HCEC 1CT (cell line): Measurements from ENCODE around the gene ANTXR2.
A peak's percentile ranks its signal among the peaks of the same experiment; 100 is the strongest.

Source experiments
- DNase-seq: peaks from one replicate; pipeline ENCODE4 v3.0.0-alpha.2; 2017

Gene ANTXR2

DNA sequence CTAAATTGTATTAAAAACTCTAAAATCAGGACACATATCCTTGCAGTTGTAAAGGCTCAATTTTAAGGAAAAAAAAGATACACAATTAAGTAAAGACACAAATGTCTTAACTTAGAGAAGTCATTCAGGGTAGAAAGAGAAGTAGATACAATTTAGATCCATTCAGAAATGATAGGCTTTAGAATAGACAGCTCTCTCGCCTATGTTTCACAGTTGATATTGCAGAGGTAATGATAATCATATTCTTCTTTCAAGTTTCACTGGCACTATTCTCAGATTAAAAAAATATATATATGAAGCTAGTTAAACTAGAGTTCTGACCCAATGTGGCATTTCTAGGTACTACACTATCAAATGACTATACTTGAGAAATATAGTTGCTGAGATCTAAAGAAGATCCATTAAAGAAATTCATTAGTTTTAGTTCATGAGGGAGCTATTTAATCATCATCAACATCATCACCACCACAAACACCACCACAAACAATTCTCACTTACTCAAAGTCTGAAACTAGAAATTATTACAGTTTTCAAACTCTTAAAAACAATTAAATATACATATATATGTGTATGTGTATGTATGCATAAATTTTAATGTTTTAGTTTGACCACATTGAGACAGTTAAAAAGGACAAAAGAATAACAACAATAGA is 93.1 kb downstream of the ANTXR2 start:
- no peak for DNase-seq

GRCh38 chr4:79977131-79977840 is 95.7 kb downstream of the ANTXR2 start:
- DNase-seq: no peak

DNA sequence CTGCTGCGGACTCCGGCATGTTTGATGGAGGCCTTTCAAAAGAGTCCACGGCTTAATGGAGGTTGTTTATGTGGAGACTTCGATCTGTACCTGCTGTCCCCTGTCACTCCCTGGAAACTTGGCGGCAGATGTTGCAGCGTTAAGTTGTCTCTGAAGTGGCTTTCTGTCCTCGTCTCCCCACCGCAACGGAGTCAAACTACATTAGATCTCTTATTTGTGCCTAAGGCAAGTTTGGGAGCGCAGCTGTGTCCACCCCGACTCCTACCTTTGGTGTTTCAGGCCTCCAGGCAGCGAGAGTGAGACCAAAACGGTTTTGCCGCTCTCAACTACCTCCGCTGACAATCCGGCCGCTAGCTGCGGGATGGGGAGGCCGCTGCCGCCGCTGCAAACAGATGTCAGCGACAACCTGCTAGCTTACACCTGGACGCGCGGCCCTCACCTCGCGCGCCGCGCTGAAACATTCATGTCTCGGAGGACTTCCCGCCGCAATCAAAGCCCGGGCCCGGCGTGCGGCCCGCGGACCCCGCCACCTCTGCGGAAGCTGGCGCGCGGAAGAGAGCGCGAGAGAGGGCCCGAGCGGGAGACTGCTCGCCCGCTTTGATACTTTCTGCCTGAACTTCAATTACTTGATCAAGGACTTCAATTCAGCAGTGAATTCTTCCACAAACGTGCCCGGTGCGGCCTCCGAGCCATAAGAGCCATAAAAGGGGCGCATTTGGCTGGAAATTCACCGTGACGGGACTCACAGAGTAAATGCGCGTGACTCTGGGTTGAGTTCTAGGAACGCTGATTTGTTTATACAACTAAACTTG is 108.4 kb downstream of the ANTXR2 start:
- no peak for DNase-seq

DNA sequence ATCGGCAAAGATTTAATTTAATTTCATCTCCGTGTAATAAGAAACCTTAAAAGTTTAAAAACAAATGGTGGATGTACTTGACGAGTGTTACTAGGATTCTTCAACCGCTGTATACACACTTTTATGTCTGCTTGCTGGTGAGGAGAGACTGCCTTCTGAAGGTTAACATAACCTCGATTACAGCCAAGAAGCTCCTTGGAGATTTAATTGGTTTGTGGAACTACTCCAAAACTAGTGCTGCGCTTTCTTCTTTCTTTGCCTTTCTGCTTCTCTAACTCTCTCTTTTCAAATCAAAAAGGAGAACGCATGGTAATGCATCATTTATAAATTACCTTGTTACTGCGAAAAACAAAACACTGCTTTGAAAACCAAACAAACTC is 109.0 kb downstream of the ANTXR2 start:
- DNase-seq: no peak

- no peak for DNase-seq
Observed at GRCh38 chr4:79959652-79960051, 113.4 kb downstream of the ANTXR2 start.

DNA sequence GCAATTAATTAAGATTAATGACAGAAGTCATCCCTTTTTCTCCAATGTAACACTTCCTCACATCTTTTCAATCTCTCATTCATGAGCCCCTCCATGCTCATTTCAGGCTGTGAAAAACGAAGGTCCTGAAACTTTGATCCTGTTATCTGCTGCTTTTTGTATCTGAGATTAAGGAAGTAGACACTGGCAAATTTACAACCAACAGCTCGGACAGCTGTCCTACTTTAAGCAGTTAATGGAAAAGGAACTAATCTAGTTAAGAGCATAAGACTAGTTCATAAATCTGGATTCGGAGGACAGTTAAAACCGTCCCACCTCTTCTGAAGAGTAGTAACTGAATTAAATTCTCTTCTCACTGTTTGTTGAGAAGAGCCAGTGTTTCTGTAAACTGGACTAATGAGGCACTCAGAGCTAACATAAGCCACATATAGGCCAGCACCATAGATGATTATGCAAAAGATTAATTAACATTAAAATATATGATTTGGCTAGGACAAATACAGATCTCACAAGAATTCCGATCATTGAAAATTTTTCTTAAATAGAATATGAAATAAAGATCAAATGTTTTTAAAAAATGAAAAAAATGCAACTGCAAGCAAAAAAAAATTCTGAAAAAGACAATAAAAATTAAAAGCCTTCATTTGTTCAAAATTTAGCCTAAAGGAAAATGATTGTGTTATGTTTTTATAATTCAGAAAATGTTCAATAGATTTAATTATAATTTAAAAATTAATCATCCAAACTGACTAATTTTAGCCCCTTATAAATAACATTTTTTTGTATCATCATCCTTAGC is 114.4 kb downstream of the ANTXR2 start:
- DNase-seq: no peak

- DNase-seq: no peak
Observed at GRCh38 chr4:79949178-79949577, 123.9 kb downstream of the ANTXR2 start.

DNA sequence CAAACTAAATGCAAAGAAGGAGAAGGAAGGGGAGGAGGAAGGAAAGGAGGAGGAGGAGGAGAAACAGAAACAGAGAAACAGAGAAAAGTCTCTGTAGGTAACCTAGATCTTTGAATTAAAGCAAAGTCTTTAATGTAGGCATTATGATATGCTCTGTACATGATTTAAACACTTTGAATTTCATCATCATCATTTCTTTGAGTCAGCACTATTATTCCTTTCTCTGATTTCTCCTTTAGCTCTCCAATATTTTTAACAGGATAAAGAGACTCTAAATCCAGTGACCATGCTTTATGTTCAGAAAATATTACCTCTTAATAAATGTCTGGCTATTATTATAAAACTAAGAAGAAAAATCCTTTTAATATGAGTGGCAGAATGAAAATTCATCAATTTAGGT is 124.3 kb downstream of the ANTXR2 start:
- DNase-seq: no peak

DNA sequence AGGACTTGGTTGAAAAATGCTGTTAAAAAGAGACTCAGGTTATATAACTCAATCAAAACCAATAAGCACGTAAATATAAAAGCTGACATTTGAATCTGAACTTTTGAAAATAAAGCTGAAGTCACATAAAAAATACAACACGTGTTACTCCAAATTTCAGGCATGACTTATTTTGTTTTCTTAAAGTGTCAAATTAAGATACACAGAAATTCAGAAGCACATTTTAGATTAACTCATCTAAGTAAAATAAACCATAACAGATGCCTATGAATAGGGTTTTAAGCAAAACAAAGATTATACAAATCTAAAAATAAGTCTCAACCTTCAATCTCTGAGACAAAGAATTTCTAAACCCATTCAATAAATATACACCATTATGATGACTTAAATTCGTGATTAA is 124.8 kb downstream of the ANTXR2 start:
- no peak for DNase-seq

DNA sequence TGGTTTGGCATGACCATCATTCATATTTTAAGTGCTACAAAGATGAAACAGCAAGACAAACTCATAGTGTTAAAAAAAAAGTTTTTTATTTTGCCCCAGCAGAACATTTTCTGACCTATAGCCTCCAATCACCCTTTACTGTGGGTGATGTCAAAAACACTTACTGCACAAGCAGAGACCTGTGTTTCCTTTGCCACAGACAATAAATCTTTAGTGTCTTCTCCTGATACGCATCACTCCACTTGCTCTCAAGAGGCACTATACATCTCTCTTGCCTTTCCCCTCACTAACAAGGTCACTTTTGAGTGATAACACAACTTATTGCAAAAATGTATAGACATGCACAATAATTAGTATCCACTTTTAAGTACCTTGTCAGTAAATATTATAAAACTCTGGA is 125.6 kb downstream of the ANTXR2 start:
- no peak for DNase-seq

GRCh38 chr4:79935274-79935673 is 137.8 kb downstream of the ANTXR2 start:
- DNase-seq: no peak

GRCh38 chr4:79934660-79935059 is 138.4 kb downstream of the ANTXR2 start:
- no peak for DNase-seq

GRCh38 chr4:79927931-79928330 is 145.1 kb downstream of the ANTXR2 start:
- DNase-seq: no peak

DNA sequence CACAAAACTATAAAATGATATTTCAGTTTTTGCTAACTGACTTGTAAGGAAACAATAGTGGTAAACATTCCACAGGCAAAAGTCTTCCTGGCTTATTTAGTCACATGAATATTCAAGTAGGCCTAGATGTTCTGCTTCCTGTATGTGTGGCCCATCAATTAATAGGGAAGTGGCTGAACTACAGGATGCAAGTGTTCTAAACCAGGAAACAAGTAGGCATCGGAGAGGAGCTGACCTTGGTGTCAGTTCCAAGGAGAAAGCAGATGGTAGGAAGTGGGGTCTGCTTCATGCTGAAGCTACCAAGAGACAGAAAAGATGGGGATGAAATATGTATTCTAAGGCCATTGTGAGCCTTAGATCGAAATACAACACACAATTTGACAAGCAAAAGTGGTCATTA is 149.7 kb downstream of the ANTXR2 start:
- no peak for DNase-seq

DNA sequence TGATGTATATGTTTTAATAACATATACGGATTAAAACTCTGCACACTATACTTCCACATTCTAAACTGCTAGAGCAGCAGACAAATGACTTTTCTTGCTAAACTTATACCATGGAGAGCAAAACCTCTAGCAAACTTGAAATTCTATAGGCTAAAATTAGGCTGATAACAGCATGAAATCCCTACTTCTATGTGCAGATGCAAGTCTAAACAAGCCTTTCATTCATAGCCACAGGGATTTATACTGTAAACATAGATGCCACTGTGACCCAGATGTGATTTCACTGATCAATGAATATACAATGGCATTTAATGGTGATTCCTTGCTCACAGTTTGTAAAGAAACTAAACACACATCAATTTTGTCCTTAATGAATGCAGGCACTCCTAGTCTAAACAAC is 151.0 kb downstream of the ANTXR2 start:
- DNase-seq: no peak

- no peak for DNase-seq
Observed at GRCh38 chr4:79920163-79920853, 152.7 kb downstream of the ANTXR2 start.

DNA sequence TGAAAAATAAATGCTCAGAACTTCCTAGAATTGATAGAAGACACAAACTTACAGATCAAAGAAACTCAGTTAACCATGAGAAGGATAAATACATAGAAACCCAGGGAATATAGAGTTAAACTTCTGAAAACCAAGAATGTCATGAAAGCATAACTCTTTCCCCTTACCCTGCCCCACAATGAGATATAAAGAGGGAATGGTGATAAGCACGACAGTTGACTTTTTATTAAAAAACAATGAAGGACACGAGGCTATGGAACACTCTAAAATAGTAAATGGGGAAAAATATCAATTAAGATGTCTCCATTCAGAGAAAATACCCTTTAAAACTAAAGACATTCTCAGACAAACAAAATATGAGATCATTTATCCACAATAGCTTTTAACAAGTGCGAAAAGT is 154.7 kb downstream of the ANTXR2 start:
- DNase-seq: no peak

GRCh38 chr4:79917246-79917645 is 155.8 kb downstream of the ANTXR2 start:
- peak; percentile 28 for DNase-seq

DNA sequence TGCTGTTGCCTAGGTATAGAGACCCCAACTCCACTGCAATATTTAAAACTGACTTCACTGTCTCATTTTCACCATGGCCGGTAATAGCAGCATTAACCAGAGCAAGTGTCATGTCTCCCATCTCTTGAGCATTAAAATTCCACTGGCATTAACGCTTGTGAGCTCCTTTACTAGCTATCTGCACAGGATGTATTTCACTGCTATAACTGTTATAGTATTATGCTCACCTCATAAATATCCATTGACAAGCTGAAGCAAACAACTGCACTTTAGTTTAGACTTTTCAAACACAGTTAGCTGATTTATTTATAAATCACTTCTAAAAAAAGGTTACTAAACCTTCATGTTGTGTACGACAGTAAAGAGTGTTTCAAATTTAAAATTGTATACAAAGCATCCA is 157.8 kb downstream of the ANTXR2 start:
- DNase-seq: no peak

DNA sequence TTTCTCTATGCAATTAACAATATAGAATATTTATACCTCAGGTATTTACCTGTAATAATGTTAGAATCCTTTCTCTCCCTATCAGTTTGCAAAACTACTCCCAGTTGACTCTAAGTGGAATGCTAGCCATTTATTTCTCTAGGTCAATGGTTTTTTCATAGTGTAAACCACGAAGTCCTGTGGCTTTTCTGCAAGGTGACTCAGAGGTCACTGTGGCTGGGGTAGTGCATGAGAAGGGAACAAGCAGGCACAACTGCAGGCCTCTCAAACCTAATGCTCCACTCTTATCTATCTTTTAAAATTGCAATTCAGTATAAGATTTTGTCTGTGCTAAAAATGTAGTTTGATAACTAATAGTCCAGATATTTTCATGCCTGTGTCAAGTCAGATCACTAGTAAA is 159.4 kb downstream of the ANTXR2 start:
- DNase-seq: peak; percentile 44

DNA sequence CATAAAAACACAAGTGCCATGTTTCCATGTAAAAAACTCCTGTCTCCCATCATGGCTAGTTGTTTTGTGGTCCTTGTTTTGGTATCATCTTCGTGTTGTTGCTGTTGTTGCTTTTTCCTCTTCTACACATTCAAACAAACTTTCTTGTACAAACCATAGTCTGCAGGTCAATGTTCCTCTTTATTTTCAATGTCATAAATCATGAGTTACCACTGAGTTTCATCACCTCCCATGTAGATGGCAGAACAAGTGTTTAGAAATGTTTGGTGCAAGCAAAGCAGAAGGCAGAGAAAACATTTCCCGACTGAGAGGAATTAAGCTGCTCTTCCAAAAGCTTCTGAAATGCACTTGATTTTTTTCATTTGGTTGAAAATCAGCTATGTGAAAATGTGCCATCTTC is 166.0 kb downstream of the ANTXR2 start:
- DNase-seq: no peak

- no peak for DNase-seq
Observed at GRCh38 chr4:79906303-79906702, 166.7 kb downstream of the ANTXR2 start.

GRCh38 chr4:79905212-79905611 is 167.8 kb downstream of the ANTXR2 start:
- DNase-seq: no peak
